ENCODE data around the gene ARID3B. TPM values are rescaled to one million over a fixed set of nuclear protein-coding genes. Genes with fewer than 3 reads are reported as not detected.
A peak's percentile ranks its signal among the peaks of the same experiment; 100 is the strongest.

ARID3B gene
- polyA plus RNA-seq, 1 of the 3 experiments (the other 2 are of a cell fraction) = 3.0 TPM

DNA sequence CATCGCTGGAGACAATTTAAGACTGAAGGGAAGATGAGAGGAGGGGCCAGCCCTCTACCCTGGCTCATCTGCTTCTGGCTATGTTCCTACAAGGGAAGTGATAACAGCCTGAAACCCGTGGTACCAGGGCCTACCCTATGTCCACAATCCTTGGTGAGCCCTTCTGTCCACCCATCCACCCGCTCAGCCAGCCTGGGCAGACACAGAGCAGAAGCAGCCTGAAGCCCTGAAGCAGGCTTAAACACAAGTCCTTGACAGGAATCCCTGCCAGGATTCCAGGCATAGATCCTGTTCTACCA, 90.0 kb downstream of the ARID3B start:
- no peaks in the 10 kb centered on the region for H3K4me1 ChIP-seq (ENCODE audit: control insufficient read depth in 1 of 2, insufficient read depth in 2 of 2, low read depth in 1 of 2, low read length in 1 of 2)
- H3F3A ChIP-seq (replicated peaks; ENCODE audit: insufficient read depth) = peaks cover 9% of the 10 kb centered on the region
- H3K4me3 ChIP-seq (ENCODE audit: low read depth in 2 of 2, low read length in 1 of 2) = no peak overlapping the region
- H2AFZ ChIP-seq (ENCODE audit: low read depth) = no peak overlapping the region
- TF ChIP-seq EP300 (IDR thresholded peaks at IDR 0.05; ENCODE audit: borderline replicate concordance in 1 of 2, low read depth in 1 of 2, low read length in 1 of 2) (no peak), SMC3 (IDR thresholded peaks at IDR 0.05; ENCODE audit: low read depth, low read length) (no peak), RAD21 (IDR thresholded peaks at IDR 0.05; ENCODE audit: low read length) (no peak), TAF1 (IDR thresholded peaks at IDR 0.05; ENCODE audit: borderline replicate concordance, low read depth, low read length) (no peak), FOXJ3 (CRISPR knock-in tag; IDR thresholded peaks at IDR 0.05) (no peak), CHD2 (IDR thresholded peaks at IDR 0.05; ENCODE audit: low read length, partially characterized antibody) (no peak), FOXM1 (IDR thresholded peaks at IDR 0.05; ENCODE audit: low read depth) (no peak), TCF12 (IDR thresholded peaks at IDR 0.05) (no peak)
- TF ChIP-seq, protein P1, sequence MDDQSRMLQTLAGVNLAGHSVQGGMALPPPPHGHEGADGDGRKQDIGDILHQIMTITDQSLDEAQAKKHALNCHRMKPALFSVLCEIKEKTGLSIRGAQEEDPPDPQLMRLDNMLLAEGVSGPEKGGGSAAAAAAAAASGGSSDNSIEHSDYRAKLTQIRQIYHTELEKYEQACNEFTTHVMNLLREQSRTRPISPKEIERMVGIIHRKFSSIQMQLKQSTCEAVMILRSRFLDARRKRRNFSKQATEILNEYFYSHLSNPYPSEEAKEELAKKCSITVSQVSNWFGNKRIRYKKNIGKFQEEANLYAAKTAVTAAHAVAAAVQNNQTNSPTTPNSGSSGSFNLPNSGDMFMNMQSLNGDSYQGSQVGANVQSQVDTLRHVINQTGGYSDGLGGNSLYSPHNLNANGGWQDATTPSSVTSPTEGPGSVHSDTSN (IDR thresholded peaks at IDR 0.05) = no peak
- TF ChIP-seq, protein P2, sequence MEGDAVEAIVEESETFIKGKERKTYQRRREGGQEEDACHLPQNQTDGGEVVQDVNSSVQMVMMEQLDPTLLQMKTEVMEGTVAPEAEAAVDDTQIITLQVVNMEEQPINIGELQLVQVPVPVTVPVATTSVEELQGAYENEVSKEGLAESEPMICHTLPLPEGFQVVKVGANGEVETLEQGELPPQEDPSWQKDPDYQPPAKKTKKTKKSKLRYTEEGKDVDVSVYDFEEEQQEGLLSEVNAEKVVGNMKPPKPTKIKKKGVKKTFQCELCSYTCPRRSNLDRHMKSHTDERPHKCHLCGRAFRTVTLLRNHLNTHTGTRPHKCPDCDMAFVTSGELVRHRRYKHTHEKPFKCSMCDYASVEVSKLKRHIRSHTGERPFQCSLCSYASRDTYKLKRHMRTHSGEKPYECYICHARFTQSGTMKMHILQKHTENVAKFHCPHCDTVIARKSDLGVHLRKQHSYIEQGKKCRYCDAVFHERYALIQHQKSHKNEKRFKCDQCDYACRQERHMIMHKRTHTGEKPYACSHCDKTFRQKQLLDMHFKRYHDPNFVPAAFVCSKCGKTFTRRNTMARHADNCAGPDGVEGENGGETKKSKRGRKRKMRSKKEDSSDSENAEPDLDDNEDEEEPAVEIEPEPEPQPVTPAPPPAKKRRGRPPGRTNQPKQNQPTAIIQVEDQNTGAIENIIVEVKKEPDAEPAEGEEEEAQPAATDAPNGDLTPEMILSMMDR (IDR thresholded peaks at IDR 0.05) = no peak
- TF ChIP-seq, protein P3, sequence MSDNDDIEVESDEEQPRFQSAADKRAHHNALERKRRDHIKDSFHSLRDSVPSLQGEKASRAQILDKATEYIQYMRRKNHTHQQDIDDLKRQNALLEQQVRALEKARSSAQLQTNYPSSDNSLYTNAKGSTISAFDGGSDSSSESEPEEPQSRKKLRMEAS (IDR thresholded peaks at IDR 0.05; ENCODE audit: low read depth) = no peak
- TF ChIP-seq, protein P4, sequence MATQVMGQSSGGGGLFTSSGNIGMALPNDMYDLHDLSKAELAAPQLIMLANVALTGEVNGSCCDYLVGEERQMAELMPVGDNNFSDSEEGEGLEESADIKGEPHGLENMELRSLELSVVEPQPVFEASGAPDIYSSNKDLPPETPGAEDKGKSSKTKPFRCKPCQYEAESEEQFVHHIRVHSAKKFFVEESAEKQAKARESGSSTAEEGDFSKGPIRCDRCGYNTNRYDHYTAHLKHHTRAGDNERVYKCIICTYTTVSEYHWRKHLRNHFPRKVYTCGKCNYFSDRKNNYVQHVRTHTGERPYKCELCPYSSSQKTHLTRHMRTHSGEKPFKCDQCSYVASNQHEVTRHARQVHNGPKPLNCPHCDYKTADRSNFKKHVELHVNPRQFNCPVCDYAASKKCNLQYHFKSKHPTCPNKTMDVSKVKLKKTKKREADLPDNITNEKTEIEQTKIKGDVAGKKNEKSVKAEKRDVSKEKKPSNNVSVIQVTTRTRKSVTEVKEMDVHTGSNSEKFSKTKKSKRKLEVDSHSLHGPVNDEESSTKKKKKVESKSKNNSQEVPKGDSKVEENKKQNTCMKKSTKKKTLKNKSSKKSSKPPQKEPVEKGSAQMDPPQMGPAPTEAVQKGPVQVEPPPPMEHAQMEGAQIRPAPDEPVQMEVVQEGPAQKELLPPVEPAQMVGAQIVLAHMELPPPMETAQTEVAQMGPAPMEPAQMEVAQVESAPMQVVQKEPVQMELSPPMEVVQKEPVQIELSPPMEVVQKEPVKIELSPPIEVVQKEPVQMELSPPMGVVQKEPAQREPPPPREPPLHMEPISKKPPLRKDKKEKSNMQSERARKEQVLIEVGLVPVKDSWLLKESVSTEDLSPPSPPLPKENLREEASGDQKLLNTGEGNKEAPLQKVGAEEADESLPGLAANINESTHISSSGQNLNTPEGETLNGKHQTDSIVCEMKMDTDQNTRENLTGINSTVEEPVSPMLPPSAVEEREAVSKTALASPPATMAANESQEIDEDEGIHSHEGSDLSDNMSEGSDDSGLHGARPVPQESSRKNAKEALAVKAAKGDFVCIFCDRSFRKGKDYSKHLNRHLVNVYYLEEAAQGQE (IDR thresholded peaks at IDR 0.05; ENCODE audit: low read depth, low read length) = no peak
- no peaks in the 10 kb centered on the region for H3K27me3 ChIP-seq (ENCODE audit: insufficient read depth)
- no peak for DNase-seq
- CTCF ChIA-PET = interaction anchor here (0.5 to 39.4 kb wide), 30 partner anchors 12 to 319 kb away, joined by 3 to 1109 read pairs (median 5); partner anchors contain the start of genes CLK3, CSK, CYP11A1 and UBL7
- peak overlapping the region in 1 of 2 experiments; percentile 16; a peak in 1 of 4 replicates for H3K27ac ChIP-seq (ENCODE audit: low read depth in 2 of 2, low read length in 1 of 2)
- POLR2A ChIA-PET = interaction anchor here (0.7 to 1.9 kb wide), 6 partner anchors 8 to 188 kb away, joined by 3 to 9 read pairs (median 5); no protein-coding TSS in a partner anchor
- H3K79me2 ChIP-seq (ENCODE audit: insufficient read depth) = 0 out of 2 replicates have a peak, but pooled peaks cover 4% of the 10 kb centered on the region
- H3K36me3 ChIP-seq (replicated peaks in 1 of 2; ENCODE audit: control insufficient read depth in 1 of 2, insufficient read depth in 2 of 2, low read length in 1 of 2) = peaks cover 20 to 88% of the 10 kb centered on the region in 2 experiments
- H3K9me2 ChIP-seq = no peaks in the 10 kb centered on the region
- H3K9ac ChIP-seq = no peak overlapping the region
- no peak overlapping the region for H3K4me2 ChIP-seq
- peaks cover 52% of the 10 kb centered on the region; the same call in 1 of the 2 replicates for H4K20me1 ChIP-seq (ENCODE audit: insufficient read depth)
- 90% methylated on average over 2 of the region's 3 CpGs for WGBS (ENCODE audit: low lambda C conversion rate)
- H3K9me3 ChIP-seq = no peaks in the 10 kb centered on the region

Measured in SK-N-SH (cell line).